Activated naive CD8-positive, alpha-beta T cell treated with anti-CD3 and anti-CD28 coated beads for 36 hours (primary cell): ENCODE results near the gene MRNIP. TPM values are rescaled to one million over a fixed set of nuclear protein-coding genes. Genes with fewer than 3 reads are reported as not detected.
A peak's percentile ranks its signal among the peaks of the same experiment; 100 is the strongest.

Source experiments
- DNase-seq: peaks from one replicate; pipeline ENCODE4 v3.0.0; 2021
- H3K27ac Mint-ChIP-seq: one replicate; pipeline ENCODE4 v1.8.0; 2022; ENCODE audit warnings: mild to moderate bottlenecking, moderate library complexity, mixed read lengths
- H3K27me3 Mint-ChIP-seq: one replicate; pipeline ENCODE4 v1.8.0; 2022; ENCODE audit warnings: mild to moderate bottlenecking, mixed read lengths
- H3K36me3 Mint-ChIP-seq: one replicate; pipeline ENCODE4 v1.8.0; 2021; ENCODE audit warnings: mild to moderate bottlenecking, mixed read lengths
- H3K4me1 Mint-ChIP-seq: one replicate; pipeline ENCODE4 v1.8.0; 2021; ENCODE audit warnings: mixed read lengths
- H3K4me3 Mint-ChIP-seq: one replicate; pipeline ENCODE4 v1.8.0; 2022; ENCODE audit warnings: mild to moderate bottlenecking, moderate library complexity, mixed read lengths
- H3K9me3 Mint-ChIP-seq: one replicate; pipeline ENCODE4 v1.8.0; 2022; ENCODE audit warnings: mixed read lengths
- total RNA-seq, 2 experiments: library from RNA; stranded (reverse); gene quantifications; one replicate each; pipeline ENCODE4 v1.2.3, GENCODE V29; 2021

MRNIP gene
- total RNA-seq, 2 experiments from 2014 or later = 12.3 to 13.9 TPM

DNA sequence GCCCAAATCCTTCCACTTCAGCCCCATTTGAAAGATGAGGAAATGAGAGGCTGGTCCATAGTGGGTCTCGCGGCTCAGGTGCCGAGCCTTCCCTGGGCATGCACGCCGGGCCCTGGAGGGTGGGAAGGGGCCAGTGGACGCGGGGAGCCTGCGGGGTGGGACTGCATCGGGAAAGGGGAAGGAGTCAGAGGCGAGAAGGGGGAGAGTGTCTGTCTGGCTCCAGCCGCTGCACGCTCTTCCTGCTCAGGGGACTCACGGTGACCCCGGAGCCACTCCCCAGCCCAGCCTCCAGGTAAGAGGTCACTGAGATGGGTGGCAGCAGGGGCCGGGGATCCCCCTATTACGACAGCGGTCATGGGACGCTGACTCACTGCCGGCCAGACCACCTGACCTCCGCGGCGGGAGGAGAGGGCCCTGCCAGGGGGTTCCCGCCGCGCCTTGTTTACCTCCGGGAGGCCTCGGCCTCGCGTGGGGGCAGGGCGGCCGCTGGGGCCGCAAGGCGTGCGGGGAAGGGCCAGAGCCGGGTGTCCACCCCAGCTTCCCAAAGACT is 39.8 kb downstream of the MRNIP start:
- H3K4me1 Mint-ChIP-seq = peaks cover 36% of the 10 kb centered on the region
- peaks cover 17% of the 10 kb centered on the region for H3K36me3 Mint-ChIP-seq
- peak; percentile 93 for DNase-seq
- peak overlapping the region; percentile 91 for H3K27ac Mint-ChIP-seq
- H3K27me3 Mint-ChIP-seq = peaks cover 6% of the 10 kb centered on the region
- no peaks in the 10 kb centered on the region for H3K9me3 Mint-ChIP-seq
- H3K4me3 Mint-ChIP-seq = peak overlapping the region; percentile 76

DNA sequence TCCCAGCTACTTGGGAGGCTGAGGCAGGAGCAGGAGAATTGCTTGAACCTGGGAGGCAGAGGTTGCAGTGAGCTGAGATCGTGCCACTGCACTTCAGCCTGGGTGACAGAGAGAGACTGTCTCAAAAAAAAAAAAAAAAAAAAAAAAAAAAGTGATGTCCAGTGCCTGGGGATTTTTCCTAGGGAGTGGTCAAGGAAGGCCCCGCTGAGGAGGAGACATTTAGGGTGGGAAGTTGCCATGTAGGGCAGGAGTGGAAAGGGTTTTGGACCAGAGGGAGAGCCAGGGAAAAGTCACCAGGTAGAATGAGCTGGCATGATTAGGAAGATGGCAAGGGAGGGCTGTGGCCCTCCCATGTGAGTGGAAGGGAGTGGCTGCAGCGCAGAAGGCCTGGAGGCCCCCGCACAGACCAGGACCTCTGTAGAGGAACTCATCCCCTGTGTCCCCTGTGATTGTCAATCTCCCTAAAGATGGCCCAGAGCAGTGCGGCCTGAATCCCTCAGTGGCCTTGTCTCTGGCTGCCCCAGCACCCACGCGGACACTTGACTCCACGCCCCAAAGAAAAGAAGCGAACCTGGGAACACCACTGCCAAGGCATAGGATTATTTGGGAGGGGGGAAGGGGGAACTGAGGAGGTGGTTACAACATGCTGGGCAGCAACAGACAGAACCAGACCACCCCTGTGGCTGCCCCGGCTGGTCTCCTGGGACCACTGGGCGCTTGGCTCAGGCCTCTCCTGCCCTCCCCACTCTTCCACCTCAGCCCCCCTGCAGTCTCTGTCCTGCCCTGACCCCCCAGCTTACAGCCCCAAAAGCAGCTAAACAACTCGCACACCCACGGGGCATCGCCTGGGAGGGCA is 40.5 kb downstream of the MRNIP start:
- H3K27ac Mint-ChIP-seq = peak overlapping the region; percentile 81
- no peaks in the 10 kb centered on the region for H3K9me3 Mint-ChIP-seq
- peaks cover 32% of the 10 kb centered on the region for H3K4me1 Mint-ChIP-seq
- peaks cover 13% of the 10 kb centered on the region for H3K36me3 Mint-ChIP-seq
- DNase-seq = no peak
- peak overlapping the region; percentile 76 for H3K4me3 Mint-ChIP-seq
- peaks cover 6% of the 10 kb centered on the region for H3K27me3 Mint-ChIP-seq

DNA sequence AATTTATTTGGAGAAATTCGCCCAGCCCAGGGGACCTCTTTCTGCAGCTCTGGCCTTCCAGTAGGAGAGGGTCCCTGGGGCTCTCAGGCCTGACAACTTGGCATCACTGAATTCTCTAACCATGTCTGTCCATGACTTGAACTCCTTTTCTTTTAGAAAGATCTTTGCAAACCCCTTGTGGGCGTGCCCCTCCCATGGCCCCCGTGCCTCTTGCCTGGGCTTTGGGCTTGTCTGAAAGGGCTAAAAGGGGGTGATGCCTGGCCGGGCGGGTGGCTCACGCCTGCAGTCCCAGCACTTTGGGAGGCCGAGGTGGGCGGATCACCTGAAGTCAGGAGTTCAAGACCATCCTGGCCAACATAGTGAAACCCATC is 41.2 kb downstream of the MRNIP start:
- peak overlapping the region; percentile 18 for H3K4me3 Mint-ChIP-seq
- H3K9me3 Mint-ChIP-seq = no peaks in the 10 kb centered on the region
- no peak overlapping the region for H3K27ac Mint-ChIP-seq

DNA sequence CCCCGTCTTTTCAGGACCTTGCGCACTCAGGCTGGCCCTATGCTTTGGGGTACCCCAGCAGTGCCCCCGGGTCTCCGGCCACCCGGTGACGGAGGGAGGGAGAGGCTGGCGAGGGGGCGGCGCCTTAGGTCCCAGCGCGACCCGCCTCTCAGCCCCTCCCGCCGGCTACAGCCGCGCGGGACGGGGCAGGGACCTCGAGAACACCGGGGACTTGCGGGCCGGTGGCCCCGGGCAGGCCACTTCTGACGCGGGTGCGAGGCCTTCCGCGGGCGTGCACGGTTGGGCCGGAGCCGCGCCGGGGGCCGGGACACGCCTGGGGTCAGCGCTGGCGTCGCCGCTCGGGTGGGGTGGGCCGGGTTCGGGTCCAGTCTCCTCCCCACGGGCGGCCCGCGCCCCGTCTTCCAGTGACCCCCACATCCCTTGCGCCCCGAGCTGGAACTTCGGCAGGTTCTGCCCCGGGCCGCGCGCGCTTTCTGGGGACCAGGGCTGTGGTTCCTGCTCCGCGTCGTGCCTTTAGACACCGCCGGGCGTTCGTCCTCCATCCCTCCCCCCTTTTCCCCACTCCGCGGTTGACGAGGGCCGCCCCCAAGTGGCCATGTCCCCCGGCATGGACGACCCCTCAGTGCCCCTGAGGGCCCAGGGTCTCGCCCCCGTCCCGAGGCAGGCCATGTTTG is 41.7 kb downstream of the MRNIP start:
- no peaks in the 10 kb centered on the region for H3K9me3 Mint-ChIP-seq
- H3K4me3 Mint-ChIP-seq = peak overlapping the region; percentile 18
- peaks cover 6% of the 10 kb centered on the region for H3K27me3 Mint-ChIP-seq
- H3K36me3 Mint-ChIP-seq = peaks cover 11% of the 10 kb centered on the region
- DNase-seq = no peak
- H3K4me1 Mint-ChIP-seq = peaks cover 21% of the 10 kb centered on the region
- no peak overlapping the region for H3K27ac Mint-ChIP-seq

More for the DNA sequence above, 41.2 kb downstream of the MRNIP start:
- DNase-seq = no peak
- peaks cover 26% of the 10 kb centered on the region for H3K4me1 Mint-ChIP-seq
- H3K27me3 Mint-ChIP-seq = peaks cover 6% of the 10 kb centered on the region
- H3K36me3 Mint-ChIP-seq = peaks cover 12% of the 10 kb centered on the region

DNA sequence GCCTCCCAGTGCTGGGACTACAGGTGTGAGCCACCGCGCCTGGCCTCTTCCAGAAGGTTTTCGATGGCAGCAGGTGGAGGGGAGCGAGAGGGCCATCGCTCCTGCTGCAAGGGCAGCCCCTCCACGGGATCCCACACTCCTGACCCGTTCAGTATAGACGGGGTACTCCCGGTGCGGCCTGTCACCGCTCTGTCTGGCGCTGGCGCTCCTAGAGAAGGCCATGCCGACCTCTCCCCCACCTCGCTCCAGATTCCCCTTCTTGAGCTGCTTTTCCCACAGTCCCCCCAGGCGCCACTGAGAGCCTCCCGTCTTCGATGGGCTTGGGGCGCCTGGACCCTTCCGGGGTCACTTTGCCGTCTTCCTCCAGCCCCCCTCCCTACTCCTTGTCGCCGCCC is 42.2 kb downstream of the MRNIP start:
- no peaks in the 10 kb centered on the region for H3K9me3 Mint-ChIP-seq
- peaks cover 15% of the 10 kb centered on the region for H3K36me3 Mint-ChIP-seq
- DNase-seq = no peak
- H3K27ac Mint-ChIP-seq = no peak overlapping the region
- no peak overlapping the region for H3K4me3 Mint-ChIP-seq
- H3K27me3 Mint-ChIP-seq = peaks cover 6% of the 10 kb centered on the region
- peaks cover 21% of the 10 kb centered on the region for H3K4me1 Mint-ChIP-seq

DNA sequence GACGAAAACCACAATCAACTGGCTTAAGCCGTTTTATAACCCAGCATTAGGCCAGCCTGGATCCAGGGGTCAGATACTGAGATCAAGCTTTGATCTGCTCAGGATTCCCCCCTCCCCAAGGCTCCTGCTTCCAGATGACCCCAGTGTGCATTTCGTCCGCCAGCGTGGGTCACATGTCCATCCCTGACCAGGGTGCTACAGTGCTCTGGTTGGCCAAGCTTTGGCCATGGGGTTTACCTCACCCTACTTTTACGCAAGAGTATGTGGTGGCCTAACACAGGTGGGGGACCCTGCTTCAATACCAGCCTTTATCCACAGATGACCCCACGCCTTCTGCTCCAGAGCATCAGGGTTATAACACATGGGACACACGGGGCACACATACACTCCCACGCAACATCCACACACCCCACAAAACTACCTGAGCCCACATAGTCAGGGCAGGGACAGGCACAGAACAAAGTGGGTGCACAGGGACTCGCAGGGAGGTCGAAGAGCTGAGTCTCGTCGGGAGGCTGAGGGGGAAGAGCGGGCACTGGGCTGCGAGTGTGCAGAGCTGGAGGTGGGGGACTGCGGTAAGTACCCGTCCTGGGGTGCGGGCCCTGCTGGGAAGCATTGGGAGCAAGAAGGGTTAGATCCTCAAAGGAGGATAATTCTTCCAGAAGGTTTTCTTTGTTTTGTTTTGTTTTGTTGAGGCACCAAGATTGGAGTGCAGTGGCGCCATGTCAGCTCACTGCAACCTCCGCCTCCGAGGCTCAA is 42.9 kb downstream of the MRNIP start:
- H3K27ac Mint-ChIP-seq = no peak overlapping the region
- no peaks in the 10 kb centered on the region for H3K9me3 Mint-ChIP-seq
- H3K36me3 Mint-ChIP-seq = peaks cover 22% of the 10 kb centered on the region
- peaks cover 6% of the 10 kb centered on the region for H3K27me3 Mint-ChIP-seq
- DNase-seq = no peak
- H3K4me3 Mint-ChIP-seq = no peak overlapping the region
- H3K4me1 Mint-ChIP-seq = peaks cover 21% of the 10 kb centered on the region

DNA sequence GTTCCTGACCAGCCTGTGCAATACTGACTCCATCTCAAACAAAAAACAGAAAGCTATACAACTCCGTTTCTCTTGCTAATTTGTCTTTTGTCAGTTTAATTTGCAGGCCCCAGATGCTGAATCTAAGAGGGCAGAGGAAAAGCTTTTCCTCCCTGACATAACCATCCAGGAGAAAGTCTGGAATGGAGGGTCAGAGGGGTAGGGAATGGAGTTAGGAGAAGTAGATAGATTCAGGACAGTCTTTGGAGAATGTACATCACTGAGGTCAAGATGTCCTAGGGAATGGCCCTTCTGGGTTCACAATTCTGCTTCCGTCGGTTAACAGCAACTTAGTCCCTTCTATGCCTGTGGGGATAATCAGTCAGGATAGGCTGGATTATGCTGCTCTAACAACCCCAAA is 44.5 kb downstream of the MRNIP start:
- H3K27ac Mint-ChIP-seq = no peak overlapping the region
- peaks cover 11% of the 10 kb centered on the region for H3K4me1 Mint-ChIP-seq
- no peak overlapping the region for H3K4me3 Mint-ChIP-seq
- H3K36me3 Mint-ChIP-seq = peaks cover 26% of the 10 kb centered on the region
- H3K27me3 Mint-ChIP-seq = peaks cover 6% of the 10 kb centered on the region
- no peaks in the 10 kb centered on the region for H3K9me3 Mint-ChIP-seq
- no peak for DNase-seq

DNA sequence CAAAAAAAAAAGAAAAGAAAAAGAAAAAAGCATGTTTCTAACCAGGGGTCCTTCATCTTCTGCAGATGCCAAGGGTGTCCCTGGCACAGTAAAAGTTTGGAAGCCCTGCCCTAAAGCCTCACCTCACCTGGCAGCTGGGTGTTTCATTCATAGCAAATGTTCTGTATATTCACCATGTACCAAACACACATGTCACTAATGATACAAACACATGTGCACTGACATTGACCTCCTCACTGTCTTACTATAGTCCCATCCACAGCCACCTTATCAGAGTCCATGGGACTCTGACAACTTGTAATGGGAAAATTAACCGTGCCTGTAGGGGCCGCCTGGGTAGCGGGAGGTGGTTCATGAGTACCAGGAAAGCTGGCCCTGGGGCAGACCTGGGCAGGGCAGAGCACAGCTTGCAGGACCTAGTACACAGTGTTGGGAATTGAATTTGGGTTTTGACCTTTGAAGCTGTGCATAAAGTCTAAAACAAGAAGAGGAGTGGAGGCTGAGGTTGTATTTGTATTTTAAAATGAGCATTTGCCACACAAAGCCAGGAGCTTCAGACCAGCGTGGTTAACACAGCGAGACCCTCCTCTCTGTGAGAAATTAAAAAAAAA is 45.5 kb downstream of the MRNIP start:
- Mint-ChIP-seq H3K9me3 (no peaks in the 10 kb centered on the region), H3K27me3 (peaks cover 6% of the 10 kb centered on the region), H3K27ac (no peak overlapping the region), H3K4me3 (no peak overlapping the region), H3K36me3 (peaks cover 26% of the 10 kb centered on the region), H3K4me1 (peaks cover 5% of the 10 kb centered on the region)
- DNase-seq = no peak

DNA sequence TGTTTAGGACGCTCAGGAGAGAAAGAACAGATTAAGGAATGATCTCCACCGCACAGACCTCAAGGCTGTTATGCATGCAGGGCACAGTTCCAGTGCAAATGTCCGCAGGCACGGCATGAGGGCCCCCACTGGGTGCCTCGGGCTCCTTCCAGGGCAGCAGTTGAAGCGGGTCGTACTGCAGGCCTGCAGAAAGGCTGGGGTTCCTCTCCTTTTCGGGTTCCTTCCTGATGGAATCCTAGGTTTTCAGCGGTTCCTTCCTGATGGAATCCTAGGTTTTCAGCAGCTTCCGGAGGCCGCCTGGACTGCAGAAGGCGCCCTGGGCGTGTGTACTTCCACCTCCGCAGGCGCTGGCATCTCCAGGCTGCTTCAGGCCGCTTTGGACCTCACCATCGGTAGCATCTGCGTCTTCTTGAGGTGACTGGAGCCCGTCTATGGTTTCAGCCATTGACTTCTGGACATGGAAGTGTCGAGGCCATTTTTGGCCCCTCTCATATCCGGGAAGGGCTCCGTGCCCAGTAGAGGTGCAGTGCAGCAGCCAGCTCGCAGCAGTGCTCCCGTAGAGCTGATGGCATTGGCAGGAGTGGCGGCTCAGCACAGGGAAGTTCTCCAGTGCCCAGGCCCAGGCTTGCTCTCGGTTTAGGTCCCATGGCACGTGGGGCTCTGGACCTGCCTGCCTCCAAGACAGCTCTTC is 46.3 kb downstream of the MRNIP start:
- Mint-ChIP-seq H3K9me3 (no peaks in the 10 kb centered on the region), H3K36me3 (peaks cover 26% of the 10 kb centered on the region), H3K27ac (no peak overlapping the region), H3K4me3 (no peak overlapping the region), H3K4me1 (no peaks in the 10 kb centered on the region), H3K27me3 (peaks cover under 1% of the 10 kb centered on the region)
- DNase-seq = no peak

DNA sequence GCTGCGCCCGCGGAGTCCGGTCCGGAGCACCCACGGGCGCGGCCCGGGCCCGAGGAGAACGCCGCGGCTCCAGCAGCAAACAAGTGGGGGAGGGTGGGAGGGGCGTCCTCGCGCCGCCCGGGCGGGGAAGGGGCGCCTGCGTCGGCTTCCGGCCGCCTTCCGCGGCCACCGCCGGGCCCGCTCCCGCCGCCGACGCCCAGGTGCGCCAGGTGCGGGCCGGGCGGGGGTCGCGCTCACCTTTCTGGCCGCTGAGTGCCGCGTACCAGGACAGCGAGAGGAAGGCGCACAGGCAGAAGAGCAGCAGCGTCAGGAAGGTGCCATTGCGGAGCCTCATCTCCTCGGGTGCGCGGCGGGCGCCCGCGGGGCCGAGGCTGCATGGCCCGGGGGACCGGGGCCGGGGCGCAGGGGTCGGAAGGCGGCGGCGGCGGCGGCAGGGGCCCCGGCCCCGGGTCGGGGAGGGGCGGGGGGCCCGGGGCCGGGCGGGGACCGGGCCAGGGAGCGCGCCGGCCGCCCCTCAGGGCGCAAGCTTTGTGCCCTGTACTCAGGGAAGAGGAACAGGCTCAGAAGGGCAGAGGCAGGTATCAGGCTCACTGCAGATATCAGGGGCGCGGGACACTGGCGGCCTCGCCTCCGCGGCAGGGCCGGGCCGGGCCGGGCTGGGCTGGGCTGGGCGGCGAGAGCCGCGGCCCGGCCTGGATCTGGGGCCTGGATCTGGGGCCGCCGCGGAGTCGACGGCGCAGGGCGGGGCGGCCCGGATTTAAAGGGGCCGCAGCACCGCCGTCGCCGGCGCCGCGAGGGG is 52.2 kb downstream of the MRNIP start, which contains the start of gene MGAT4B:
Gene MGAT4B (minus strand): TSS at position 617 of the 799 bp plus-strand sequence. CDS start 283 bp downstream, at position 334.
- peaks cover 17% of the 10 kb centered on the region for H3K36me3 Mint-ChIP-seq
- H3K27ac Mint-ChIP-seq = peak within 1 kb of the TSS; percentile 63
- H3K4me3 Mint-ChIP-seq = peak within 1 kb of the TSS; percentile 75

DNA sequence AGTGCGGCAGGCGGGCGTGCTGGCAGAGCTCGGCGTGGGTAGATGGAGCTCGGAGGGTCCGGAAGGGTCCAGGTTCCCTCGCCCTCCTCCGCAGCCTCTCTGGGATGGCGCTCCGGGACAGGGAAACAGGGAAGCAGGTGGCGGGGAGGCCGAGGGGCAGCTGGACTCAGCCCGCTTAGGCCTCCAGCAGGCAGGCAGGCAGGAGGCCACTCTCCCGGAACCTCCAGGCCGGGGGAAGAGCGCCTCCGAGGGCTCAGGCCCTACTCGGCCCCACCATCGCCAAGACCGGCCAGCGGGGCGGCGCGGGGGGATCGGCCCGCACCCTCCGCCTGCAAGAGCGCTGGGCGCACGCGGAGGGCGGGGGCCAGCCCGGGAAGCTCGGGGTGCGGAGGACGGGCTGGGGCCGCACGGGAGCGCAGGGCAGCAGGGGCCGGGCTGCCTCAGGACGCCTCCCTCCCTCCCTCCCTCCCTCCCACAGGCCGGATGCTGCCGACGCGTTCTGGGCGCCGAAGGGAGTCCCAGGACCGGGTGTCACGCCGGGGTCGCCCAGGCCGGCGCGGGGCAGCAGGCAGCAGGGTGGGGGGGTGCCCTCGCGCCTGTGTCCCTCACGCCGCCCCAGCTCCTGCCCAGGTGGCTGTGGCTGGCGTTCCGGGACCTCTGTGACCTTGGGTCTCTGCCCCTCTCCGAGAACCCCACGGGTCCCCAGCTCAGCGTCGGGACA is 52.9 kb downstream of the MRNIP start:
- Mint-ChIP-seq H3K9me3 (no peaks in the 10 kb centered on the region), H3K36me3 (peaks cover 10% of the 10 kb centered on the region), H3K4me3 (peak overlapping the region; percentile 91), H3K4me1 (peaks cover 30% of the 10 kb centered on the region), H3K27ac (peak overlapping the region; percentile 84), H3K27me3 (no peaks in the 10 kb centered on the region)
- peak; percentile 57 for DNase-seq

More for the DNA sequence above, 52.2 kb downstream of the MRNIP start, which contains the start of gene MGAT4B:
- H3K9me3 Mint-ChIP-seq = no peaks in the 10 kb centered on the region
- H3K4me1 Mint-ChIP-seq = peaks cover 30% of the 10 kb centered on the region
- DNase-seq = peak; percentile 80
- no peaks in the 10 kb centered on the region for H3K27me3 Mint-ChIP-seq

DNA sequence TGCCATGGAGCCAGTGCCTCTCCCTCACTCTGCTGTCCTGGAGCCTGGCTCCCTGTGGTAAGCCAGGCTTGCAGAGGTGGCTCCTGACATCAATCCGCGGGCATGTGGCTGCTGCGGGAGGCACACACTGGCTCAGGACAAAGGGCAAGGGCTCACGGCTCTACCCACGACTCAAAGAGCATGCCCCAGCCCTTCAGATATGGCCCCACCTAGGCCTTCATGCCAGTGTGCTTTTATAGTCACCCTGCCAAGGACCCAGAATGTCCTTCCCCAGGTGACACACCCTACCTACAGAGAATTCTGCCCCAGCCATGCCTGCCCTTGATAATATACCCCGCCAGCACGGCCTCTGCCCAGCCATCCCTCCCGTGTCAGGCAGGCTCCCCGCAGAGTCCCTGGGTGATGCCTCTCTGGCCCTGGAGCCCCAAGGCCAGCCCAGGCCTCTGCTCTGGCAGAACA is 53.5 kb downstream of the MRNIP start:
- Mint-ChIP-seq H3K27ac (peak overlapping the region; percentile 84), H3K36me3 (peaks cover 7% of the 10 kb centered on the region), H3K27me3 (no peaks in the 10 kb centered on the region), H3K4me3 (peak overlapping the region; percentile 91), H3K9me3 (no peaks in the 10 kb centered on the region), H3K4me1 (peaks cover 30% of the 10 kb centered on the region)
- DNase-seq = no peak

DNA sequence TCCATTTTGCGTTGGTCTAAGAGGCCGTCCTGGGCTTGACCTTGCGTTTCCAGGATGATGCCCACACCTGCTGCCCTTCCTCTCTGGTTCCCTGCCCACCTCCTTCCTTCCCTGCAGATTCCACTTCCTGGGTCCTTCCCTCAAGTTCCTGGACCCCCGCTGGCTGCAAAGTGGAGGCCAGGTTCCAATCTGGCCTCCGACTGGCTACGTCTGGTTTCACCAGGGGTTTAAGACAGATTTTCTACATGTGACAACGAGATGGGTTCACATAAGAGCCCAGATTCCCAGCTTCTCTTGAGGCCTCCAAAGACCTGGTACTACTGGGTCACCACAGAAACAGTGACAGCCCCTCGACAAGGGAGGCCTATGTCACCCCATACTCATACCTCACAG is 54.1 kb downstream of the MRNIP start:
- Mint-ChIP-seq H3K27me3 (no peaks in the 10 kb centered on the region), H3K27ac (peak overlapping the region; percentile 59), H3K9me3 (no peaks in the 10 kb centered on the region), H3K4me1 (peaks cover 30% of the 10 kb centered on the region), H3K36me3 (peaks cover 6% of the 10 kb centered on the region), H3K4me3 (peak overlapping the region; percentile 91)
- DNase-seq = no peak
